IMR-90 (cell line): ENCODE data around the gene FBXW4. TPM values are rescaled to one million over a fixed set of nuclear protein-coding genes. Genes with fewer than 3 reads are reported as not detected.

ENCODE experiments used
- ATAC-seq: fragments of 200-7000 bp; cut with Tn5 transposase; 2 replicates; pipeline ENCODE4 v1.9.1; 2020; ENCODE audit warnings: low read depth, mild to moderate bottlenecking, moderate library complexity
- BruUV-seq: library from RNA; stranded (reverse); fragments of 400-500 nt; replicated peaks from 2 replicates; lab custom pipeline; 2021; lab: Mats Ljungman, UMichigan
- CTCF ChIA-PET: fragments of 300-600 bp; formaldehyde crosslinking; extraction: SDS; loops from one replicate; lab custom pipeline; 2021; ENCODE audit warnings: antibody characterized with exemption; lab: Yijun Ruan, JAX
- POLR2A ChIA-PET: fragments of 300-600 bp; sonication (Branson Sonifier 250); formaldehyde crosslinking; loops from one replicate; lab custom pipeline; 2022; ENCODE audit warnings: antibody characterized with exemption; ENCODE audit not compliant: unreplicated experiment; lab: Charles Lee
- DNase-seq: peaks from one replicate; pipeline ENCODE4 v3.0.0; 2013
- H2AFZ ChIP-seq: replicated peaks from 2 replicates; pipeline ENCODE3; 2013; ENCODE audit warnings: low read length, mild to moderate bottlenecking; ENCODE audit not compliant: poor library complexity
- H2AK5ac ChIP-seq: 2 replicates; pipeline ENCODE4 v1.6.1; 2013; ENCODE audit warnings: low read depth, low read length, inconsistent platforms
- H2AK9ac ChIP-seq: replicated peaks from 2 replicates; pipeline ENCODE3; 2013; ENCODE audit warnings: mild to moderate bottlenecking, low read depth, low read length, moderate library complexity; ENCODE audit not compliant: poor library complexity
- H2BK120ac ChIP-seq: 2 replicates; pipeline ENCODE4 v1.6.1; 2013; ENCODE audit warnings: low read depth, low read length, inconsistent platforms
- H2BK15ac ChIP-seq: 3 replicates; pipeline ENCODE4 v1.6.1; 2013; ENCODE audit warnings: low read depth, low read length, inconsistent platforms
- H2BK20ac ChIP-seq: 2 replicates; pipeline ENCODE4 v1.6.1; 2013; ENCODE audit warnings: low read depth, mild to moderate bottlenecking, inconsistent platforms, low read length, moderate library complexity
- H2BK5ac ChIP-seq: 2 replicates; pipeline ENCODE4 v1.6.1; 2013; ENCODE audit warnings: mild to moderate bottlenecking, low read depth, low read length, inconsistent platforms; ENCODE audit not compliant: poor library complexity, severe bottlenecking
- H3K14ac ChIP-seq: replicated peaks from 2 replicates; pipeline ENCODE4 v1.6.1; 2013; ENCODE audit warnings: low read depth, low read length, inconsistent platforms
- H3K18ac ChIP-seq: 2 replicates; pipeline ENCODE4 v1.6.1; 2013; ENCODE audit warnings: low read depth, low read length, control low read depth
- H3K23ac ChIP-seq: 2 replicates; pipeline ENCODE4 v1.6.1; 2013; ENCODE audit warnings: low read depth, low read length, inconsistent platforms
- H3K27ac ChIP-seq: 2 replicates; pipeline ENCODE4 v1.5.1; 2013; ENCODE audit warnings: mild to moderate bottlenecking, control low read depth, low read length; ENCODE audit not compliant: insufficient read depth
- H3K27me3 ChIP-seq: 2 replicates; pipeline ENCODE4 v1.6.1; 2013; ENCODE audit warnings: low read length; ENCODE audit not compliant: control insufficient read depth, insufficient read depth
- H3K36me3 ChIP-seq: 2 replicates; pipeline ENCODE4 v1.6.1; 2013; ENCODE audit warnings: low read length, mixed read lengths; ENCODE audit not compliant: control insufficient read depth, insufficient read depth
- H3K4ac ChIP-seq: 2 replicates; pipeline ENCODE4 v1.6.1; 2013; ENCODE audit warnings: low read depth, low read length, inconsistent platforms
- H3K4me1 ChIP-seq: 2 replicates; pipeline ENCODE4 v1.6.1; 2013; ENCODE audit warnings: low read length, mixed read lengths; ENCODE audit not compliant: control insufficient read depth, insufficient read depth
- H3K4me2 ChIP-seq: 2 replicates; pipeline ENCODE4 v1.6.1; 2013; ENCODE audit warnings: low read depth, mild to moderate bottlenecking, control low read depth, low read length, moderate library complexity
- H3K4me3 ChIP-seq: 2 replicates; pipeline ENCODE4 v1.5.1; 2013; ENCODE audit warnings: low read depth, mild to moderate bottlenecking, control low read depth, low read length, moderate library complexity; ENCODE audit not compliant: insufficient read depth
- H3K56ac ChIP-seq: 2 replicates; pipeline ENCODE4 v1.6.1; 2013; ENCODE audit warnings: low read length, inconsistent platforms; ENCODE audit not compliant: insufficient read depth; ENCODE audit errors: extremely low read depth
- H3K79me1 ChIP-seq, 2 experiments: 2 replicates each; pipeline ENCODE4 v1.6.1; 2013; ENCODE audit warnings: low read length in 2 of 2, inconsistent platforms in 1 of 2, low read depth in 1 of 2
- H3K9ac ChIP-seq: 2 replicates; pipeline ENCODE4 v1.6.1; 2013; ENCODE audit warnings: low read depth, low read length, control low read depth
- H3K9me1 ChIP-seq: 2 replicates; pipeline ENCODE4 v1.6.1; 2013; ENCODE audit warnings: low read length, inconsistent platforms; ENCODE audit not compliant: insufficient read depth
- H3K9me3 ChIP-seq: 2 replicates; pipeline ENCODE4 v1.6.1; 2013; ENCODE audit warnings: low read length; ENCODE audit not compliant: control insufficient read depth, insufficient read depth
- H4K20me1 ChIP-seq: 2 replicates; pipeline ENCODE4 v1.6.1; 2013; ENCODE audit warnings: low read length, inconsistent platforms; ENCODE audit not compliant: insufficient read depth
- H4K5ac ChIP-seq: 2 replicates; pipeline ENCODE4 v1.6.1; 2013; ENCODE audit warnings: mild to moderate bottlenecking, low read depth, low read length, control low read depth
- H4K8ac ChIP-seq, 2 experiments: 2 replicates each; pipeline ENCODE4 v1.6.1; 2013; ENCODE audit warnings: low read depth in 2 of 2, low read length in 2 of 2, control low read depth in 1 of 2, inconsistent platforms in 1 of 2
- H4K91ac ChIP-seq: 2 replicates; pipeline ENCODE4 v1.6.1; 2013; ENCODE audit warnings: low read depth, low read length, inconsistent platforms; ENCODE audit not compliant: insufficient read depth
- CEBPB ChIP-seq: IDR thresholded peaks from 2 replicates; pipeline ENCODE4 v1.6.1; 2012; ENCODE audit warnings: low read depth, low read length, improper control_type of control experiment
- CHD1 ChIP-seq: IDR thresholded peaks from 2 replicates; pipeline ENCODE4 v1.6.1; 2012; ENCODE audit warnings: low read depth, low read length, improper control_type of control experiment
- MAFK ChIP-seq: IDR thresholded peaks from 2 replicates; pipeline ENCODE4 v1.6.1; 2012; ENCODE audit warnings: low read depth, low read length, improper control_type of control experiment
- MAZ ChIP-seq: IDR thresholded peaks from 2 replicates; pipeline ENCODE4 v1.6.1; 2012; ENCODE audit warnings: low read depth, mild to moderate bottlenecking, low read length, improper control_type of control experiment, moderate library complexity, borderline replicate concordance
- MXI1 ChIP-seq: IDR thresholded peaks from 2 replicates; pipeline ENCODE4 v1.6.1; 2012; ENCODE audit warnings: low read depth, mild to moderate bottlenecking, low read length, moderate library complexity, borderline replicate concordance
- NFE2L2 ChIP-seq: fragments of 150-350 bp; IDR thresholded peaks from 2 replicates; pipeline ENCODE4 v1.6.1; 2016; ENCODE audit warnings: low read depth, mild to moderate bottlenecking, low read length
- POLR2A ChIP-seq: IDR thresholded peaks from 2 replicates; pipeline ENCODE4 v1.6.1; 2012; ENCODE audit warnings: mild to moderate bottlenecking, low read depth, low read length
- RAD21 ChIP-seq: IDR thresholded peaks from 2 replicates; pipeline ENCODE4 v1.6.1; 2012; ENCODE audit warnings: low read length, improper control_type of control experiment
- RFX5 ChIP-seq: IDR thresholded peaks from 2 replicates; pipeline ENCODE4 v1.8.0; 2012; ENCODE audit warnings: low read depth, mild to moderate bottlenecking, low read length, moderate library complexity
- SMC3 ChIP-seq: fragments of 150-350 bp; IDR thresholded peaks from 2 replicates; pipeline ENCODE4 v1.6.1; 2016; ENCODE audit warnings: low read depth, mild to moderate bottlenecking, antibody characterized with exemption, low read length, moderate library complexity
- WGBS, 2 experiments: methylation state at CpG; one replicate each; pipeline versions ENCODE4 v1.1.5 to v1.1.7; 2013; ENCODE audit warnings: missing lambda C conversion rate in 2 of 2; ENCODE audit not compliant: insufficient read length in 1 of 2; ENCODE audit errors: extremely low coverage in 2 of 2; 5-methylcytosine and 5-hydroxymethylcytosine counted together
- dilution Hi-C: fragments of 300-500 bp; cut with HindIII; formaldehyde crosslinking; loops from one replicate; pipeline ENCODE4 v1.14.3; 2018; ENCODE audit warnings: low sequenced_read_pairs; ENCODE audit not compliant: unreplicated experiment
- in situ Hi-C: fragments of 300-500 bp; cut with MboI; formaldehyde crosslinking; loops from 3 replicates; pipeline ENCODE4 v1.14.3; 2019; ENCODE audit warnings: low sequenced_read_pairs, inconsistent platforms, mixed read lengths
- intact Hi-C: fragments of 100-400 bp; cut with micrococcal nuclease; formaldehyde crosslinking; loops from 2 replicates; pipeline ENCODE4 v1.10.0; 2022
- polyA plus RNA-seq, 3 experiments: library from polyadenylated mRNA; depleted of rRNA; stranded (reverse); fragments of >200 nt; gene quantifications; 2 replicates each; pipeline ENCODE4 v1.2.3, GENCODE V29; 2012; ENCODE audit warnings: low replicate concordance in 1 of 3
- total RNA-seq: library from RNA; depleted of rRNA; stranded (reverse); fragments of >200 nt; gene quantifications from 2 replicates; pipeline ENCODE4 v1.2.3, GENCODE V29; 2012
- TF ChIP-seq, protein P1 (sequence below): fragments of 150-350 bp; IDR thresholded peaks from 2 replicates; pipeline ENCODE4 v1.6.1; 2016; ENCODE audit warnings: low read depth, mild to moderate bottlenecking, low read length, moderate library complexity, borderline replicate concordance

The FBXW4 gene
- total and polyA plus RNA-seq, 2 of the 4 experiments (the other 2 are of a cell fraction), result 19.3 to 26.7 TPM

DNA sequence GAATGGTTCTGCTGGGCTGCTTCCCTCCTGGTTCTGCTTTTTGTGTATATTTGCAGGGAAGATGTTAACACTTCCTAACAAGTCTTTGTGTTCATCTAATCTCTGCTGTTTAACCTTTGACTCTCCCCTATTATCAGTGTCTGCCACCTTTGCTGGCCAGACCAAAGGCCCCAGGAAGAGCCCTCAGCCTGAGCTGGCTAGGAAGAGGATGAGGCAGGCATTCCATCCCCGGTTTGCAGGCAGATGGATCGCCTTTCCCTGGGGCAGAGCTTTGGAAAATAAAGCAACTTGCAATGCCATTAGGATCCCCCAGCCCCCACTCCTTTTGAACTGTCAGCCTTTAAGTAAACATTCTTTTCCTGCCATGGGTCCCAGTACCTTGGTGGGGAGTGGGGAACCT, 87.8 kb downstream of the FBXW4 start:
- Histone ChIP-seq H2AK5ac (no peak overlapping the region), H2AK9ac (no peak overlapping the region), H2BK120ac (no peak overlapping the region), H3K4me1 (peaks cover 9% of the 10 kb centered on the region), H3K56ac (no peak overlapping the region), H3K9me1 (peaks cover 14% of the 10 kb centered on the region), H3K27me3 (no peaks in the 10 kb centered on the region), H3K27ac (no peak overlapping the region), H2BK20ac (no peak overlapping the region), H3K79me1 (no peaks in the 10 kb centered on the region; a peak in 1 of 4 replicates), H3K4me3 (no peak overlapping the region), H4K8ac (no peak overlapping the region), H3K14ac (no peak overlapping the region), H2BK5ac (no peak overlapping the region), H3K36me3 (peaks cover 24% of the 10 kb centered on the region), H4K91ac (no peak overlapping the region), H3K23ac (no peak overlapping the region), H3K4ac (no peak overlapping the region), H3K18ac (no peak overlapping the region), H3K9ac (no peak overlapping the region), H3K9me3 (no peaks in the 10 kb centered on the region), H4K5ac (no peak overlapping the region), H2AFZ (no peak overlapping the region), H3K4me2 (no peak overlapping the region), H2BK15ac (no peak overlapping the region), H4K20me1 (no peaks in the 10 kb centered on the region; the same call in 1 of the 2 replicates)
- in situ Hi-C loops (loop anchor here (5.0 kb wide), 1 partner anchor 175 kb away; the partner anchor contains the start of gene NPM3), dilution Hi-C loops (no loop called here), intact Hi-C loops (no loop called here)
- no peak for DNase-seq
- TF ChIP-seq RAD21 (no peak), MAZ (no peak), POLR2A (no peak), RFX5 (no peak), CEBPB (no peak), NFE2L2 (no peak), CHD1 (no peak), MXI1 (no peak), MAFK (no peak), SMC3 (no peak)
- TF ChIP-seq, protein P1, sequence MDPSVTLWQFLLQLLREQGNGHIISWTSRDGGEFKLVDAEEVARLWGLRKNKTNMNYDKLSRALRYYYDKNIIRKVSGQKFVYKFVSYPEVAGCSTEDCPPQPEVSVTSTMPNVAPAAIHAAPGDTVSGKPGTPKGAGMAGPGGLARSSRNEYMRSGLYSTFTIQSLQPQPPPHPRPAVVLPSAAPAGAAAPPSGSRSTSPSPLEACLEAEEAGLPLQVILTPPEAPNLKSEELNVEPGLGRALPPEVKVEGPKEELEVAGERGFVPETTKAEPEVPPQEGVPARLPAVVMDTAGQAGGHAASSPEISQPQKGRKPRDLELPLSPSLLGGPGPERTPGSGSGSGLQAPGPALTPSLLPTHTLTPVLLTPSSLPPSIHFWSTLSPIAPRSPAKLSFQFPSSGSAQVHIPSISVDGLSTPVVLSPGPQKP, result no peak
- no TSS peak for BruUV-seq
- POLR2A ChIA-PET, result no interaction called here
- no peak for ATAC-seq
- CTCF ChIA-PET, result no interaction called here
- WGBS, 2 experiments, result no CpG with 5 or more reads among the region's 2 CpGs
